ENCODE measurements around the gene SSBP3. TPM values are rescaled to one million over a fixed set of nuclear protein-coding genes. Genes with fewer than 3 reads are reported as not detected.

SSBP3 gene
- total RNA-seq, 1 experiment from 2014 or later: 37.5 TPM

DNA sequence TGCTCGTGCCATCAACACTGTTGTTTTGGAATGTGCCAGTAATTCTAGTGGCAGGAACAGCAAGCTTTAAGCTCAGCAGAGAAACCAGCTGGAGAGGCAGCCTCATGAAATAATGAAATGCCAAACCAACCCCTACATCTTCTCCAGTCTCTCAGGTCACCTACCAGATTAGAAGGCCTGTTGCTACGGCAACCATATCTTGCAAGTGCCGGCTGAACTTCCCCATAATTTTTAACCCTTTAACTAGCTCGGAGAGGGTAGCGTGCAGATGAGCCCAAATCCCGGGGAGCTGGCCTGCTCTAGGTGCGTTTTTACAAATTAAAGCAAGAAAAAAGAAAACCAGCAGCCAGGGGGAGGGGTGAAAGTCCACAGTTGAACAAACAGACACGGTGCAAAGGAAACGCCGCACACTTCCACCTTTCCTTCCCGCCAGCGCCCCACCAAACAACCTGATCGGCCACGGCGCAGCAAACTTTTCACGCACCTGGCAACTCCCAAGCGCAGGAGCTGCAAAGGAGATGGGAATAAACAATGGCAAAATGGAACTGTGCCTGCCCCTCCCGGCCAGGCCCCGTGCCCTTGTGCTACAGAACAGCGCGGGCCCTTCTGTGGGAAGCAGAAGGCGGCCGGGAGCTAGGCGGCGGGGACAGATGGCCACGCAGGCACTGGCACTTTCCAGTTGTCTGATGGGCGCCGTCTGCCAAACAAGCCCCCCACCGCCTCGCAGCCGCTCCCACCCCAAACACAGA lies 50.1 kb downstream of the SSBP3 start:
- H2AFZ ChIP-seq (ENCODE audit: low read depth, low read length, poor library complexity, severe bottlenecking): no peak overlapping the region
- H3K79me2 ChIP-seq (ENCODE audit: insufficient read depth, low read length): no peaks in the 10 kb centered on the region
- TF ChIP-seq ZFX (IDR thresholded peaks at IDR 0.05) (no peak), ELF1 (IDR thresholded peaks at IDR 0.05; ENCODE audit: borderline replicate concordance, low read depth) (no peak), SP1 (IDR thresholded peaks at IDR 0.05; ENCODE audit: low read depth) (no peak), TCF7L2 (IDR thresholded peaks at IDR 0.05; ENCODE audit: borderline replicate concordance, extremely low read depth, insufficient read depth, insufficient read length) (no peak), YY1 (IDR thresholded peaks at IDR 0.05; ENCODE audit: extremely low read depth, insufficient replicate concordance, low read depth, low read length) (no peak), JUND (IDR thresholded peaks at IDR 0.05) (no peak), EGR1 (IDR thresholded peaks at IDR 0.05; ENCODE audit: low read depth) (no peak), POLR2A (IDR thresholded peaks at IDR 0.05; ENCODE audit: borderline replicate concordance, extremely low read depth, insufficient read depth, insufficient read length) (no peak), RAD21 (IDR thresholded peaks at IDR 0.05; ENCODE audit: low read depth) (no peak), FOSL1 (IDR thresholded peaks at IDR 0.05; ENCODE audit: low read depth) (no peak), CBX3 (IDR thresholded peaks at IDR 0.05; ENCODE audit: low read depth) (no peak), EZH2 (IDR thresholded peaks at IDR 0.05) (no peak), EZH2phosphoT487 (IDR thresholded peaks at IDR 0.05; ENCODE audit: borderline replicate concordance) (no peak), CTCF (IDR thresholded peaks at IDR 0.05 in 2 of 3, conservative IDR thresholded peaks at IDR 0.05 in 1 of 3; ENCODE audit: borderline replicate concordance in 1 of 3, insufficient read depth in 1 of 3, low read depth in 2 of 3, low read length in 2 of 3) (no peak)
- TF ChIP-seq, protein P1, sequence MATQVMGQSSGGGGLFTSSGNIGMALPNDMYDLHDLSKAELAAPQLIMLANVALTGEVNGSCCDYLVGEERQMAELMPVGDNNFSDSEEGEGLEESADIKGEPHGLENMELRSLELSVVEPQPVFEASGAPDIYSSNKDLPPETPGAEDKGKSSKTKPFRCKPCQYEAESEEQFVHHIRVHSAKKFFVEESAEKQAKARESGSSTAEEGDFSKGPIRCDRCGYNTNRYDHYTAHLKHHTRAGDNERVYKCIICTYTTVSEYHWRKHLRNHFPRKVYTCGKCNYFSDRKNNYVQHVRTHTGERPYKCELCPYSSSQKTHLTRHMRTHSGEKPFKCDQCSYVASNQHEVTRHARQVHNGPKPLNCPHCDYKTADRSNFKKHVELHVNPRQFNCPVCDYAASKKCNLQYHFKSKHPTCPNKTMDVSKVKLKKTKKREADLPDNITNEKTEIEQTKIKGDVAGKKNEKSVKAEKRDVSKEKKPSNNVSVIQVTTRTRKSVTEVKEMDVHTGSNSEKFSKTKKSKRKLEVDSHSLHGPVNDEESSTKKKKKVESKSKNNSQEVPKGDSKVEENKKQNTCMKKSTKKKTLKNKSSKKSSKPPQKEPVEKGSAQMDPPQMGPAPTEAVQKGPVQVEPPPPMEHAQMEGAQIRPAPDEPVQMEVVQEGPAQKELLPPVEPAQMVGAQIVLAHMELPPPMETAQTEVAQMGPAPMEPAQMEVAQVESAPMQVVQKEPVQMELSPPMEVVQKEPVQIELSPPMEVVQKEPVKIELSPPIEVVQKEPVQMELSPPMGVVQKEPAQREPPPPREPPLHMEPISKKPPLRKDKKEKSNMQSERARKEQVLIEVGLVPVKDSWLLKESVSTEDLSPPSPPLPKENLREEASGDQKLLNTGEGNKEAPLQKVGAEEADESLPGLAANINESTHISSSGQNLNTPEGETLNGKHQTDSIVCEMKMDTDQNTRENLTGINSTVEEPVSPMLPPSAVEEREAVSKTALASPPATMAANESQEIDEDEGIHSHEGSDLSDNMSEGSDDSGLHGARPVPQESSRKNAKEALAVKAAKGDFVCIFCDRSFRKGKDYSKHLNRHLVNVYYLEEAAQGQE (IDR thresholded peaks at IDR 0.05; ENCODE audit: low read depth): no peak
- TF ChIP-seq, protein P2, sequence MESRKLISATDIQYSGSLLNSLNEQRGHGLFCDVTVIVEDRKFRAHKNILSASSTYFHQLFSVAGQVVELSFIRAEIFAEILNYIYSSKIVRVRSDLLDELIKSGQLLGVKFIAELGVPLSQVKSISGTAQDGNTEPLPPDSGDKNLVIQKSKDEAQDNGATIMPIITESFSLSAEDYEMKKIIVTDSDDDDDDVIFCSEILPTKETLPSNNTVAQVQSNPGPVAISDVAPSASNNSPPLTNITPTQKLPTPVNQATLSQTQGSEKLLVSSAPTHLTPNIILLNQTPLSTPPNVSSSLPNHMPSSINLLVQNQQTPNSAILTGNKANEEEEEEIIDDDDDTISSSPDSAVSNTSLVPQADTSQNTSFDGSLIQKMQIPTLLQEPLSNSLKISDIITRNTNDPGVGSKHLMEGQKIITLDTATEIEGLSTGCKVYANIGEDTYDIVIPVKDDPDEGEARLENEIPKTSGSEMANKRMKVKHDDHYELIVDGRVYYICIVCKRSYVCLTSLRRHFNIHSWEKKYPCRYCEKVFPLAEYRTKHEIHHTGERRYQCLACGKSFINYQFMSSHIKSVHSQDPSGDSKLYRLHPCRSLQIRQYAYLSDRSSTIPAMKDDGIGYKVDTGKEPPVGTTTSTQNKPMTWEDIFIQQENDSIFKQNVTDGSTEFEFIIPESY (IDR thresholded peaks at IDR 0.05; ENCODE audit: extremely low read depth, insufficient replicate concordance, low read length): no peak
- TF ChIP-seq, protein P3, sequence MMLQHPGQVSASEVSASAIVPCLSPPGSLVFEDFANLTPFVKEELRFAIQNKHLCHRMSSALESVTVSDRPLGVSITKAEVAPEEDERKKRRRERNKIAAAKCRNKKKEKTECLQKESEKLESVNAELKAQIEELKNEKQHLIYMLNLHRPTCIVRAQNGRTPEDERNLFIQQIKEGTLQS (IDR thresholded peaks at IDR 0.05): no peak
- H3K4me2 ChIP-seq (ENCODE audit: low read length): no peak overlapping the region
- ATAC-seq (no peak), DNase-seq (ENCODE audit: low read depth, low spot score) (no peak)
- no peak overlapping the region for H3K4me3 ChIP-seq (replicated peaks in 1 of 2; ENCODE audit: low read depth in 1 of 2, low read length in 2 of 2)
- BruUV-seq (replicated peaks): no TSS peak
- no peaks in the 10 kb centered on the region; the same call in 1 of the 2 replicates for H4K20me1 ChIP-seq (ENCODE audit: insufficient read depth)
- no peak overlapping the region for H3K9ac ChIP-seq (ENCODE audit: low read length)
- CTCF ChIA-PET: no interaction called here
- intact Hi-C loops (cut with micrococcal nuclease): no loop called here
- no peaks in the 10 kb centered on the region; a peak in 1 of 4 replicates for H3K36me3 ChIP-seq (ENCODE audit: control insufficient read depth in 1 of 2, insufficient read depth in 2 of 2, low read length in 2 of 2)
- POLR2A ChIA-PET: no interaction called here
- no peaks in the 10 kb centered on the region for H3K9me2 ChIP-seq (ENCODE audit: insufficient read depth)
- no peaks in the 10 kb centered on the region for H3K27me3 ChIP-seq (ENCODE audit: insufficient read depth, low read length)
- H3K9me3 ChIP-seq (ENCODE audit: control insufficient read depth in 1 of 2, insufficient read depth in 1 of 2, low read depth in 1 of 2, low read length in 2 of 2): no peaks in the 10 kb centered on the region
- H3K4me1 ChIP-seq (ENCODE audit: control insufficient read depth in 1 of 2, insufficient read depth in 2 of 2, low read length in 2 of 2): 0 out of 4 replicates have a peak, but pooled peaks cover 0 to 4% of the 10 kb centered on the region in 2 experiments
- H3K27ac ChIP-seq (ENCODE audit: low read depth, low read length): no peak overlapping the region
- RAD21 ChIA-PET (ENCODE audit: low non-redundant PET in 1 of 2, low total read pairs in 2 of 2, uncharacterized antibody in 2 of 2, unreplicated experiment in 2 of 2): no interaction called here
